OCI-LY7 (cell line): ENCODE measurements around the gene ASPHD1. TPM values are rescaled to one million over a fixed set of nuclear protein-coding genes. Genes with fewer than 3 reads are reported as not detected.

Source experiments
- BruUV-seq: library from RNA; stranded (reverse); fragments of 400-500 nt; replicated peaks from 2 replicates; lab custom pipeline; 2021; lab: Mats Ljungman, UMichigan
- CTCF ChIA-PET: fragments of 300-600 bp; sonication (Branson Sonifier 250); formaldehyde crosslinking; loops from one replicate; lab custom pipeline; 2022; ENCODE audit warnings: antibody characterized with exemption; ENCODE audit not compliant: unreplicated experiment; lab: Charles Lee
- POLR2A ChIA-PET: fragments of 300-600 bp; sonication (Branson Sonifier 250); formaldehyde crosslinking; loops from one replicate; lab custom pipeline; 2022; ENCODE audit warnings: antibody characterized with exemption; lab: Charles Lee
- DNase-seq: peaks from one replicate; pipeline ENCODE4 v3.0.0-alpha.2; 2015; ENCODE audit warnings: low spot score
- H2AFZ ChIP-seq: fragments of 200-600 bp; sonication (generic), shearing (Covaris generic); 2 replicates; pipeline ENCODE4 v1.6.1; 2014; ENCODE audit warnings: mild to moderate bottlenecking, antibody characterized with exemption, low read length, moderate library complexity
- H3K27ac ChIP-seq: fragments of 200-600 bp; sonication (generic); 2 replicates; pipeline ENCODE4 v1.5.1; 2014; ENCODE audit warnings: mixed run types, low read depth, mild to moderate bottlenecking, moderate library complexity, low read length, inconsistent platforms; ENCODE audit not compliant: poor library complexity, severe bottlenecking
- H3K36me3 ChIP-seq: fragments of 200-600 bp; sonication (generic); 2 replicates; pipeline ENCODE4 v1.6.1; 2014; ENCODE audit warnings: mild to moderate bottlenecking, antibody characterized with exemption, low read length, moderate library complexity, mixed read lengths; ENCODE audit not compliant: insufficient read depth
- H3K4me1 ChIP-seq: fragments of 200-600 bp; sonication (generic); 2 replicates; pipeline ENCODE4 v1.5.1; 2014; ENCODE audit warnings: mild to moderate bottlenecking, low read length; ENCODE audit not compliant: insufficient read depth, poor library complexity, severe bottlenecking
- H3K4me2 ChIP-seq: fragments of 200-600 bp; sonication (generic); 2 replicates; pipeline ENCODE4 v1.6.1; 2014; ENCODE audit warnings: mild to moderate bottlenecking, low read length
- H3K4me3 ChIP-seq: fragments of 200-600 bp; sonication (generic); 2 replicates; pipeline ENCODE4 v1.5.1; 2014; ENCODE audit warnings: mild to moderate bottlenecking, low read depth, low read length; ENCODE audit not compliant: poor library complexity, severe bottlenecking
- H3K79me2 ChIP-seq: fragments of 200-600 bp; sonication (generic); 2 replicates; pipeline ENCODE4 v1.6.1; 2016; ENCODE audit warnings: low read depth, mild to moderate bottlenecking, low read length, moderate library complexity, mixed read lengths; ENCODE audit not compliant: insufficient read depth
- H3K9me2 ChIP-seq: fragments of 200-600 bp; sonication (generic); 2 replicates; pipeline ENCODE4 v1.6.1; 2016; ENCODE audit warnings: mild to moderate bottlenecking, low read length, mixed read lengths; ENCODE audit not compliant: insufficient read depth
- H3K9me3 ChIP-seq: fragments of 200-600 bp; sonication (generic); 2 replicates; pipeline ENCODE4 v1.6.1; 2014; ENCODE audit warnings: mild to moderate bottlenecking, mixed run types, low read length, mixed read lengths
- H4K20me1 ChIP-seq: fragments of 200-600 bp; sonication (generic); 2 replicates; pipeline ENCODE4 v1.6.1; 2014; ENCODE audit warnings: mild to moderate bottlenecking, antibody characterized with exemption, low read length, moderate library complexity, mixed read lengths; ENCODE audit not compliant: insufficient read depth
- CTCF ChIP-seq: fragments of 200-600 bp; sonication (generic); conservative IDR thresholded peaks from 2 replicates; pipeline ENCODE4 v1.5.1; 2014; ENCODE audit warnings: mild to moderate bottlenecking, antibody characterized with exemption, low read length, moderate library complexity, mixed read lengths
- EZH2phosphoT487 ChIP-seq: fragments of 200-600 bp; sonication (generic); IDR thresholded peaks from 2 replicates; pipeline ENCODE4 v1.6.1; 2018; ENCODE audit warnings: low read depth, borderline replicate concordance, mild to moderate bottlenecking, mixed run types, antibody characterized with exemption, low read length, moderate library complexity, mixed read lengths
- intact Hi-C: fragments of 100-400 bp; cut with micrococcal nuclease; formaldehyde crosslinking; loops from one replicate; pipeline ENCODE4 v1.10.0; 2022; ENCODE audit not compliant: unreplicated experiment
- total RNA-seq, 2 experiments: library from RNA; depleted of rRNA in 1 of 2; stranded (reverse); fragments of >200 nt in 1 of 2; shearing (Covaris generic) in 1 of 2; gene quantifications; 2 replicates each; pipeline ENCODE4 v1.2.3, GENCODE V29; 2014 to 2022

ASPHD1 gene
- total RNA-seq, 2 experiments from 2014 or later = 0.30 TPM; not detected in 1

- H3K36me3 ChIP-seq = peaks cover 23% of the 10 kb centered on the region; the same call in 1 of the 2 replicates
- peaks cover 8% of the 10 kb centered on the region; the same call in 1 of the 2 replicates for H3K79me2 ChIP-seq
- H4K20me1 ChIP-seq = no peaks in the 10 kb centered on the region
- no peaks in the 10 kb centered on the region for H3K9me2 ChIP-seq
- H3K27ac ChIP-seq = no peak overlapping the region
- no peak overlapping the region for H3K4me2 ChIP-seq
- no peaks in the 10 kb centered on the region for H3K9me3 ChIP-seq
- CTCF ChIA-PET = no interaction called here
- TF ChIP-seq CTCF (no peak), EZH2phosphoT487 (no peak)
- no peak overlapping the region for H2AFZ ChIP-seq
- no peak for DNase-seq
- TSS peak; percentile 55 for BruUV-seq
- POLR2A ChIA-PET = no interaction called here
- no peak overlapping the region for H3K4me3 ChIP-seq
- peaks cover 7% of the 10 kb centered on the region for H3K4me1 ChIP-seq
- intact Hi-C loops = no loop called here
Measured at GRCh38 chr16:29858149-29858849, 42.0 kb upstream of the ASPHD1 start.

- intact Hi-C loops = no loop called here
- no peak overlapping the region for H3K4me2 ChIP-seq
- H3K27ac ChIP-seq = no peak overlapping the region
- H3K9me3 ChIP-seq = no peaks in the 10 kb centered on the region
- POLR2A ChIA-PET = no interaction called here
- H3K4me3 ChIP-seq = no peak overlapping the region
- BruUV-seq = no TSS peak
- H4K20me1 ChIP-seq = no peaks in the 10 kb centered on the region
- CTCF ChIA-PET = no interaction called here
- TF ChIP-seq EZH2phosphoT487 (no peak), CTCF (no peak)
- H3K79me2 ChIP-seq = peaks cover 8% of the 10 kb centered on the region; the same call in 1 of the 2 replicates
- peaks cover 11% of the 10 kb centered on the region for H3K4me1 ChIP-seq
- no peak overlapping the region for H2AFZ ChIP-seq
- peaks cover 23% of the 10 kb centered on the region; the same call in 1 of the 2 replicates for H3K36me3 ChIP-seq
- no peaks in the 10 kb centered on the region for H3K9me2 ChIP-seq
- DNase-seq = no peak
Measured at GRCh38 chr16:29858974-29859373, 41.3 kb upstream of the ASPHD1 start.

- Histone ChIP-seq H3K4me2 (no peak overlapping the region), H3K4me3 (no peak overlapping the region), H3K4me1 (peaks cover 11% of the 10 kb centered on the region), H3K9me2 (no peaks in the 10 kb centered on the region), H2AFZ (no peak overlapping the region), H3K9me3 (no peaks in the 10 kb centered on the region), H3K36me3 (peaks cover 23% of the 10 kb centered on the region; the same call in 1 of the 2 replicates), H3K79me2 (peaks cover 8% of the 10 kb centered on the region; the same call in 1 of the 2 replicates), H4K20me1 (no peaks in the 10 kb centered on the region), H3K27ac (no peak overlapping the region)
- intact Hi-C loops = loop anchor here (5.0 kb wide), 1 partner anchor 162 kb away; the partner anchor contains the start of gene C16orf92
- ChIA-PET POLR2A (no interaction called here), CTCF (no interaction called here)
- TF ChIP-seq EZH2phosphoT487 (no peak), CTCF (no peak)
- no TSS peak for BruUV-seq
- DNase-seq = no peak
Measured at GRCh38 chr16:29860218-29860617, 40.1 kb upstream of the ASPHD1 start.
